Colonic mucosa (tissue), 4 donors: ENCODE results near the gene CCDC63. TPM values are rescaled to one million over a fixed set of nuclear protein-coding genes. Genes with fewer than 3 reads are reported as not detected.

Experiments used
- DNase-seq: peaks from one replicate; pipeline ENCODE4 v3.0.0-alpha.2; 2020
- H3K27ac ChIP-seq: fragments of 200-600 bp; one replicate; pipeline ENCODE4 v1.8.0; 2021
- H3K27me3 ChIP-seq: fragments of 200-600 bp; one replicate; pipeline ENCODE4 v1.8.0; 2021
- H3K36me3 ChIP-seq: fragments of 200-600 bp; one replicate; pipeline ENCODE4 v1.8.0; 2021
- H3K4me1 ChIP-seq: fragments of 200-600 bp; one replicate; pipeline ENCODE4 v1.8.0; 2021; ENCODE audit warnings: mild to moderate bottlenecking
- H3K4me3 ChIP-seq: fragments of 200-600 bp; one replicate; pipeline ENCODE4 v1.8.0; 2021
- H3K9ac ChIP-seq, 2 donors: one replicate each; pipeline ENCODE4 v1.7.0; 2013; ENCODE audit warnings: control low read depth in 2 of 2, low read depth in 2 of 2, low read length in 2 of 2
- H3K9me3 ChIP-seq: fragments of 200-600 bp; one replicate; pipeline ENCODE4 v1.8.0; 2021
- CTCF ChIP-seq: fragments of 200-600 bp; IDR thresholded peaks from one replicate; pipeline ENCODE4 v1.8.0; 2022; ENCODE audit warnings: antibody characterized with exemption, mild to moderate bottlenecking
- intact Hi-C: fragments of 100-400 bp; cut with DNase I; formaldehyde crosslinking; loops from one replicate; pipeline ENCODE4 v1.14.1; 2022
- total RNA-seq, 2 donors: library from RNA; stranded (reverse); fragmentation: NEBNext Ultra II Directional in 1 of 2; extraction: Animal tissue kit (Norgen Biotek cat#: 25700) in 1 of 2; gene quantifications; one replicate each; pipeline ENCODE4 v1.2.1, GENCODE V29; 2021
- donor health status: healthy.
- donor health status: DM: no; HTN: no; CAD: no.
- donor health status: DM: no; HTN: no; CAD: no.

The CCDC63 gene
- total RNA-seq, 2 donors from 2014 or later: not detected

- intact Hi-C loops: no loop called here
- Histone ChIP-seq H3K9ac (no peak overlapping the region), H3K9me3 (no peaks in the 10 kb centered on the region)
Measured at GRCh38 chr12:110913119-110914056, 66.6 kb downstream of the CCDC63 start.

GRCh38 chr12:110916295-110916875, 69.6 kb downstream of the CCDC63 start:
- intact Hi-C loops: no loop called here
- no peak for DNase-seq
- TF ChIP-seq CTCF: no peak

More at GRCh38 chr12:110913119-110914056, 66.6 kb downstream of the CCDC63 start:
- no peak overlapping the region for H3K4me3 ChIP-seq
- DNase-seq: no peak
- no peak overlapping the region for H3K27ac ChIP-seq
- H3K36me3 ChIP-seq: no peaks in the 10 kb centered on the region
- no peak for TF ChIP-seq CTCF
- H3K27me3 ChIP-seq: no peaks in the 10 kb centered on the region
- H3K4me1 ChIP-seq: no peaks in the 10 kb centered on the region

GRCh38 chr12:110917467-110917866, 70.7 kb downstream of the CCDC63 start:
- no peak overlapping the region for H3K4me3 ChIP-seq
- H3K4me1 ChIP-seq: no peaks in the 10 kb centered on the region
- no peak overlapping the region for H3K27ac ChIP-seq
- no peaks in the 10 kb centered on the region for H3K27me3 ChIP-seq
- intact Hi-C loops: no loop called here
- no peak overlapping the region for H3K9ac ChIP-seq
- H3K9me3 ChIP-seq: no peaks in the 10 kb centered on the region
- no peaks in the 10 kb centered on the region for H3K36me3 ChIP-seq
- TF ChIP-seq CTCF: no peak
- DNase-seq: no peak

More at GRCh38 chr12:110916295-110916875, 69.6 kb downstream of the CCDC63 start:
- Histone ChIP-seq H3K27me3 (no peaks in the 10 kb centered on the region), H3K27ac (no peak overlapping the region), H3K36me3 (no peaks in the 10 kb centered on the region), H3K9ac (no peak overlapping the region), H3K4me1 (no peaks in the 10 kb centered on the region), H3K4me3 (no peak overlapping the region), H3K9me3 (no peaks in the 10 kb centered on the region)

- Histone ChIP-seq H3K36me3 (no peaks in the 10 kb centered on the region), H3K9me3 (no peaks in the 10 kb centered on the region), H3K27ac (no peak overlapping the region), H3K4me1 (no peaks in the 10 kb centered on the region), H3K27me3 (no peaks in the 10 kb centered on the region), H3K9ac (no peak overlapping the region), H3K4me3 (no peak overlapping the region)
- intact Hi-C loops: no loop called here
- no peak for DNase-seq
- TF ChIP-seq CTCF: no peak
Measured at GRCh38 chr12:110917961-110918360, 71.2 kb downstream of the CCDC63 start.

- Histone ChIP-seq H3K27me3 (no peaks in the 10 kb centered on the region), H3K36me3 (no peaks in the 10 kb centered on the region), H3K27ac (no peak overlapping the region), H3K9ac (no peak overlapping the region), H3K4me1 (no peaks in the 10 kb centered on the region), H3K9me3 (no peaks in the 10 kb centered on the region), H3K4me3 (no peak overlapping the region)
- intact Hi-C loops: no loop called here
- TF ChIP-seq CTCF: no peak
- DNase-seq: no peak
Measured at GRCh38 chr12:110919720-110920119, 72.9 kb downstream of the CCDC63 start.
